Suppressor macrophage treated with lipopolysaccharide for 1 hour (primary cell): ENCODE data around the gene RFTN2.
"Not testable (repeated sequence)": the region's sequence is repeated elsewhere in the genome, so short reads cannot be mapped to it uniquely, and the experiment has no call there.

ENCODE experiments used
- DNase-seq, 3 donors: peaks; one replicate each; pipeline ENCODE4 v3.0.0-alpha.2; 2020 to 2022

The RFTN2 gene, protein sequence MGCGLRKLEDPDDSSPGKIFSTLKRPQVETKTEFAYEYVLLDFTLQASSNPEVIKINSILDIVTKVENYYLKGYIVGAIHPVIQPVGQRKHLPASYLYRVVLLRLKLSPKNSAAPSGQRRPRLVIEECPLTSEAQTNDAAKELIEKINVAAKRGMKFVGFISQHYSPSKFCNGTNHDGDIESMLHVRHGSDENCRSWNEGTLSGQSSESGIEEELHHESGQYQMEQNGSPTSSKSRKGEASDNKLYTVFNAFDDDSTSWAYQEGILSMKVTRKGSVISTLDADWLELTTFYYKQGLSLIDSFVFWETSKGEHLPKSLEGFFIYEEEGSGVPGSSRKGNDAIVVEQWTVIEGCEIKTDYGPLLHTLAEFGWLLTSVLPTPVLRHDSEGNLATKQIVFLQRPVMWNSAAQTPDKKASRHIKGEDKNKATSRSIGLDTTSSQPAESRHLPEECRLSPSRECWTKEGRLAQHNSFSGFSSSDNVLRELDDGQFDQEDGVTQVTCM

DNA sequence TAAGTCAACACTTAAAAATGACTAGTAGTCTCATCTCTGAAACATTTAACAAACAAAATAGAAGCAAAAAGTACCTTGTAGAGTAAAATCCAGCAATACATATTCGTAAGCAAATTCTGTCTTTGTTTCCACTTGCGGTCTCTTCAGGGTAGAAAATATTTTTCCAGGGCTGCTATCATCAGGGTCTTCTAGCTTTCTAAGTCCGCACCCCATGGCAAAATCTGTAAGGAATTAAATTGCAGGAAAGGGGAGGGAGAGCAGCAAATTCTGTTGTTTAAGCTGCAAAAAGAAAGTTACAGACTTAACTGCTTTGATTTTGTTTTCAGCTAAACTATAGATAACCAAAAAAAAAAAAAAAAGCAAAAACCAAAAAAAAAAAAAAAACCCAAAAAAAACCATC is at the start of gene RFTN2:
RFTN2 (minus strand) TSS at position 342 of the 400 bp plus-strand sequence; CDS start at position 213, 129 bp downstream.
- no peak for DNase-seq

DNA sequence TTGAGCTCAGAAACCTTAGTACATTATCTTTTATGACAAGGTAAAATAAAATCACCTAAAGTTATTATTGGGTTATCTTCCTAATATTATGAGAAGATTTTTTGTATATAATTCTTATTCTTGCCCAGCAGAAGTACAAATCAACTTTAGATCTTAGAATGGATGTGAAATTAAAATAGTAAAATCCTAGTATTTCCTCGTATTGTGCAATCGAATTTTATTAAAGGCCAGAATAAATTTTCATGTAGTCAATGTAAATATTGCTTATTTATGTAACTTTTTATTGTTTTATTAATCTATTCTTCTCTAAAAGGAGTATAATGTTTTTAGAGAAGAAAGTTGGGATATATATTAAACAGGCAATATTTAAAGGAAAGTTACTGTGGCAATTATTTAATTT is 42.5 kb upstream of the RFTN2 start:
- DNase-seq, result no peak

DNA sequence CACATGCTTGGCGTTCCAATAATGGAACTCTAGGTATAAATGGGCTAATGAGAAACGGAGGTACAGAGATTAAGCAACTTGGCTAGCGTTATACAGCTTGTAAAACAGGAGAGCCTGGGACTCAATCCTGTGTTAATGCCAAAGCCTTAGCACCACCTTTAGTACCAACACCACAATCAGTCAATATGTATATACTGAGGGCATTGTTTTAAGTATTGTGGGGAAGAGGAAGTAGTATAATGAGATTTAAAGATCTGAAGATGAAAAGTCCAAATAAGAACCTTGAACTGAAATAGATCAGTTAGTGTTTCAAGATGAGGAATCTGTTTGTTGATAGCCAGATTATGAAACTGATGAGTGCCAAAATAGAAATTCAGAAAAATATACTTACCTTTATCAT is 37.9 kb upstream of the RFTN2 start:
- no peak for DNase-seq

DNA sequence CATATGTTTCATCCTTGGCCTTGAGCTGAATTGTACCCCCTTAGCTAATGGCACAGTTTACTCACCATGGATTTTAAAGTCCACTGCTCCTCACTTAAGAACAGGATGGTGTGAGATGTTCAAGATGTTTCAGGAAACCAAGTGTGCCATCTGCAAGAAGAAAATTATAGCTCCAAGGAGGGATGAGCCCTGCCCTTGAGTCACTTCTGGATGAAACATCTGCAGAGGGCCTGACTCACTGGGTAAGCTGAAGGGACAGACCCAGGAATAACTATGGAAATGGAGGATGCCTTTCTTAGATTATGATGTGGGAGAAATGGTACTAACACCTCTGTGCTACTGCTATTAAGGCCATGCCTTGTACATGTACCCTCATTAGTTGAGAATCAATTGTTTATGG is 36.2 kb upstream of the RFTN2 start:
- no peak for DNase-seq

DNA sequence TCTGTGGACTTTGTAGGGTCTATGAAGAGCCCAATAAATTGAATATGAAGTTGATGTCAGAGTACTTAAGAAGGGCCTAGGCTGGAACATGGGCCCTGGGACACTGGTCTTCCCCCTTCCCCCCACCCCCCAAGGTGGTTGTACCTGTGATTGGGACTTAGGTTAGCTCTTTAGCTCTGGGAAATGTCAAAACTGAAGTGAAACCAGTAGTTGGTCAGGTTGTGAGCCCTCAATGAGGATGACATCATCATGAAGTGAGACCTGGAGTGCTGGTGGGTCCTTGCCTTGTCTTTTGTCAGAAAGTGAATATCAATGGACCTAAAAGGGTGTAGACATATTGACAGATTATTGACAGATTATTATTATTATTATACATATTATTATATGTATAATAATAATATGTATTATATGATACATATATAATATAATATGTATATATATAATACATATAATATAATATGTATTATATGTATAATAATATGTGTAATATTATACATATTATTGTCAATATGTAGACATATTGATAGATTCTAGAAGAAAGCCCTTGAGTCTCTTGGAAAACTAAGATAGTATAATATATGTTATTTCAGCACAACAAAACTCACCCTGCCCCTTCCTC is 35.1 kb upstream of the RFTN2 start:
- no peak for DNase-seq

DNA sequence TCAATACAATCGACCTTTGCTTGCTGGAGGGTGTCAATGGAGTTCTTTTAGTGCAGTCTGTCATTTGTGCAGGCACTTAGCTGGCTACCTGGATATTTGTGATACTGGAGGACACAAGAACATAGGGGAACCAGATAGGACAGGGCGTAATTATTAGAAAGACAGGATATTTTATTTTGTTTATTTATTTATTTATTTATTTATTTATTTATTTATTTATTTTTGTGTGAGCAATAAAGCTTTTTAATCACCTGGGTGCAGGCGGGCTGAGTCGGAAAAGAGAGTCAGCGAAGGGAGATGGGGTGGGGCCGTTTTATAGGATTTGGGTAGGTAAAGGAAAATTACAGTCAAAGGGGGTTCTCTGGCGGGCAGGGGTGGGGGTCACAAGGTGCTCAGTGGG is 33.8 kb upstream of the RFTN2 start:
- not testable (repeated sequence) for DNase-seq

DNA sequence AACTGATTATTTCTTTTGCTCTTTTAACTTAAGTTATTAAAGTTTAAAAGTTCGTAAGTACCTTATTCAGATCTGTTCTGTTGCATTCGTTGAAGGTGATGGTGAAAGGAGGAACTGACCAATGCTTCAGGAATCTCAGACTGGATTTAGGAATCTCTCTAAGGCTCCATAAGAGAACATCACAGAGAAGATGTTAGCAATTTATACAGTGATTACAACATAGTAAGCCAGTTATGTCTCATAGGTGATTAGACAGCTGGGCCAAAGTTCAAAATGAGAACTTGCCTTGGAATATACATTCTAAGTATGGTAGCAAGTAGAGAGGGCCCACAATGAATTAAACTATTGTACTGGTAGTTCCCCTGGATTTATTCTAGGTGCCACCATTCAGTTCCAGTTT is 32.9 kb upstream of the RFTN2 start:
- peak in 2 of 3 donors; percentile 19 to 22 for DNase-seq

DNA sequence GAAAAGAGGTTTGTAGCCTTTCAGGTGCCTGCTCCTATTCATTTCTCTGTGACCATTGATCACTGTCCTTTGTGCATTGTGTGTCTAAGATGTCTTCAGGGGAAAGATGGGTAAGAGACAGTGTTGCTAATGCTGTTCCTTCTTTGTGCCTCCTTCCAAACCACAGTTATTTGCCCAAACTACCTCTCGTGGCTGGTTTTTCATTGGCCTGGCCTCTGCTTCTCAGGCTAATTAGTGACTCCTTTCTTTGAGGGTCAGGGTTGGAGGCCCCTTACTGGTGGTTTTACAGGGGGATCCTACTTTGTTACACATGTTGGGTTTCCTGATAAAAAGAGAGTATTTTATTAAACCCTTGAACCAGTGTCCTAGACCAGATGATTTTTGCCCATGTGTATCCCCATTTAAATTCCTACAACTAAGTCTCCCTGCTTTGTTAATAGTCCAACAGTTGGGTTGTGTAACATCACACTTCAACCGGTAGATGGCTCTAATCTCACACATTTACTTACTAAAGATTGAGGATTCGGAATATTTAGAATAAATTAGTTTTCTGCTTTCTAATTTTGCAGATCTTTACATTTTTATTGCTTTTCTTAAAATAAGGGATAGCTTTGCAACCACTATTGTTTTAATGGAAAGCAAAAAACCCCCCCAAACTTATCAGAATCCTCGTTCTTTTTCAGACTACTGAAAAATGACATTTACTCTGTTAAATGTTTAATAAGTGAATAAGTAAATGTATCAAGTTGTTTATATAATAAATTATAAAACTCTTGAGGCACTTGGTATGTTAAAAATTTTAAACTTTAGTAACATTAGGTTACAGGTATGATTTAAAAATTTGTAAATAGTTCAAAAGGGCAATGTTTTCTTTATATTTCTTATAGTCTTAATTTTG is 32.2 kb upstream of the RFTN2 start:
- peak; percentile 36 to 67 (median 67) for DNase-seq

DNA sequence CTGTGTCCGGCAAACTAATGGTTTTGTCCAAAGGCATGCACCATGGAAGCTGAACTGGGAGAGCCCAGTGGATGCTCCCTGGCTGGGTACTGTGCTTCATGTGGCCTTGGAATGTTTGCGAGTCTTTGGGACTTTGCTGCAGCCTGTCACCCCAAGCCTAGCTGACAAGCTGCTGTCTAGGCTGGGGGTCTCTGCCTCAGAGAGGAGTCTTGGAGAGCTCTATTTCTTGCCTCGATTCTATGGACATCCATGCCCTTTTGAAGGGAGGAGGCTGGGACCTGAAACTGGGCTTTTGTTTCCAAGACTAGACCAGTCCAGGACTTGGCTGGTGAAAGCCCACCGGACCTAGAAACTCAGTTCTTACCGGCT is 31.4 kb upstream of the RFTN2 start:
- DNase-seq, result no peak

DNA sequence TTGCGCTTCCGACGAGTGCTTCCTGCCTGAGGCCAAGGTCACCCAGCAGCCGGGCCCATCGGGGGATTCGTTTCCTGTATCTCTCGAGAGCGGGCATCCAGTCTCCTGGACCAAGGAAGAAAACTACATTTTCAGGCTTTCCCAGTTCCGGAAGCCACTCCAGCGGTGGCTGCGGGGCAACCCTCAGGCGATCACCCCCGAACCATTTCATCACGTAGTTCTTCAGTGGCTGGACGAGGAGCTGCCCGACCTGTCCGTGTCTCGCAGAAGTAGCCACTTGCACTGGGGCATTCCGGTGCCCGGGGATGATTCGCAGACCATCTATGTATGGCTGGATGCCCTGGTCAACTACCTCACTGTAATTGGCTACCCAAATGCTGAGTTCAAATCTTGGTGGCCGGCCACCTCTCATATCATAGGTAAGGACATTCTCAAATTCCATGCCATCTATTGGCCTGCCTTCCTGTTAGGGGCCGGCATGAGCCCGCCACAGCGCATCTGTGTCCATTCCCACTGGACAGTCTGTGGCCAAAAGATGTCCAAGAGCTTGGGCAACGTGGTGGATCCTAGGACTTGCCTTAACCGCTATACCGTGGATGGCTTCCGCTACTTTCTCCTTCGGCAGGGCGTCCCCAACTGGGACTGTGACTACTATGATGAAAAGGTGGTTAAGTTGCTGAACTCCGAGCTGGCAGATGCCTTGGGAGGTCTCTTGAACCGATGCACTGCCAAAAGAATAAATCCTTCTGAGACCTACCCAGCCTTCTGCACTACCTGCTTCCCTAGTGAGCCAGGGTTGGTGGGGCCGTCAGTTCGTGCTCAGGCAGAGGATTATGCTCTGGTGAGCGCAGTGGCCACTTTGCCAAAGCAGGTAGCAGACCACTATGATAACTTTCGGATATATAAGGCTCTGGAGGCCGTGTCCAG is 30.8 kb upstream of the RFTN2 start:
- peak; percentile 20 to 54 (median 44) for DNase-seq

DNA sequence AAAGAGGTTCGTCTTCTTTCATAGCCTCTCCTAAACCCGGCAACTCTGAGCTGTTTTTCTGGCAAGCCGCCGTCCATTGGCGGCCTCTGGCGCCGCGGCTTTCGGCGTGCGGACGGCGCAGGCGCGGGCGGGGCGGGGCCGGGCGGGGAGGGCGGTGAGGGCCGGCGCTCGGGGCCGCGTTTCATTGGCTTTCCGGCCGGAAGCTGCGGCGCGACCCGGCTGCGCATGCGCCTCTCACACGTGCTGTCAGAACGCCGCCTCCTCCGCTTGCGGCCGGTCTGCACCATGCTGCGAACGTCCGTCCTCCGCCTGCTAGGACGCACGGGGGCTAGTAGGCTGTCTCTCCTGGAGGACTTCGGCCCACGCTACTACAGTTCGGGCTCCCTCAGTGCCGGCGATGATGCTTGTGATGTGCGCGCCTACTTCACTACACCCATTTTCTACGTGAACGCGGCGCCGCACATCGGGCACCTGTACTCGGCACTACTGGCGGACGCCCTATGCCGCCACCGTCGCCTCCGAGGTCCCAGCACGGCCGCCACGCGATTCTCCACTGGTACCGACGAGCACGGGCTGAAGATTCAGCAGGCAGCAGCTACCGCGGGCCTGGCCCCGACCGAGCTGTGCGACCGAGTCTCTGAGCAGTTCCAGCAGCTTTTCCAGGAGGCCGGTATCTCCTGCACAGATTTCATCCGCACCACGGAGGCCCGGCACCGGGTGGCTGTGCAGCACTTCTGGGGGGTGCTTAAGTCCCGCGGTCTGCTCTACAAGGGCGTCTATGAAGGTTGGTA is 29.9 kb upstream of the RFTN2 start, which contains the start of gene MARS2:
MARS2 (plus strand) TSS at position 249 of the 791 bp plus-strand sequence; CDS start at position 286, 37 bp downstream.
- DNase-seq, result peak; percentile 97 to 99 (median 99)

DNA sequence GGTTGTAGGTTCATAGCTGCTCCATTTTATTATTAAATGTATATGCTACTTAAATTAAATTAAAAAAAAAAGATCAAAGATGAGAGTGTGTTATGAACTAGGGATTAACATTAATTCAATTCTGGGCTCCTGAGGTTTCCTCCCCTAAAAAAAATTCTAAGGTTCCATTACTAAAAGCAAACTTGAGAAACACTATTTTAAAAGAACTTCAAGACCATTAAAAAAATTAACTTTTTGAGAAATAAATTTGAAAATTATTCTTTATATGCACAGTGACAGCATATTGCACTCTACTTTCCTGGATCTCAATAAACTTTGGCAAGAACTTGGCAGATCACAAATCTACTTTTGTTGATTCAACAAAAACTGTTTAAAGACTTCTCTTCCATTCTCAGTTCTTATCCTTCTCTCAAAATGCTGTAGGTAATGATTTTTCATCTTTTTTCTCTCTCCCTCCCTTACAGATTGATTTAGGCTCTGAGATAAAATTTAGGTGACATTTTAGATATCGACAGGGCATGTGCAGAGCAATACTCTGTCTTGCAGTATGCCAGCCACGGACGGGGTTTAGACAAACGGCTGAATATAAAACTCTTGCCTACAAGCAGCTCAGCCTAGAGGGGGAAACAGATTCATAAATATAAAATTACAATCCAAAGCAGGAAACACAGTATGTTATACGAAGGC is 29.2 kb upstream of the RFTN2 start:
- no peak for DNase-seq

DNA sequence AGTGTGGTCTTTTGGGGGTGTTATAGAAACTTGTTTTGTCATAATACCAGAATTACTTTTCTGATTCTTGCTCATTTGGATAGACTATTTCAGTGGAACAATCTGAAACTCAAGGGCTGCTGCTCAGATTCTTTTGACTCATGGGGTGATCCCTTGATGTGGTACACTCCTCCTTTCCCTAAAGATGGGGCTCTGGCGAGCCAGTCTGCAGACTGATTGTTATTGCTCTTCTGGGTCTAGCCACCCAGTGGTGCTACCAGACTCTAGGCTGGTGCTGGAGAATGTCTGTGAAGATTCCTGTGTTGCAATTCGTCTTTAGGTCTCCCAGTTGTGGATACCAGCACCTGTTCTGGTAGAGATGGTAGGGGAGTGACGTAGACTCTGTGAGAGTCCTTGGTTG is 25.6 kb upstream of the RFTN2 start:
- no peak for DNase-seq

DNA sequence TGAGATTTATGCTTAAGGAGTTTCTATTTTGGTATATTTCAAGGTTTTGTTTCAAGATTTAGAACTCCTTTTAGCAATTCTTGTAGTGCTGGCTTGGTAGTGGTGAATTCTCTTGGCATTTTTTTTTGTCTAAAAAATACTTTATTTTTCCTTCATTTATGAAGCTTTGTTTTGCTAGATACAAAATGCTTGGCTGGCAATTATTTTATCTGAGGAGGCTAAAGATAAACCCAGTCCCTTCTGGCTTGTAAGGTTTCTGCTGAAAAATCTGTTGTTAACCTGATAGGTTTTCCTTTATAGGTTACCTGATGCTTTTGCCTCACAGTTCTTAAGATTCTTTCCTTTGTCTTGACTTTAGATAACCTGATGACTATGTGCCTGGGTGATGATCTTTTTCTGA is 24.3 kb upstream of the RFTN2 start:
- not testable (repeated sequence) for DNase-seq

DNA sequence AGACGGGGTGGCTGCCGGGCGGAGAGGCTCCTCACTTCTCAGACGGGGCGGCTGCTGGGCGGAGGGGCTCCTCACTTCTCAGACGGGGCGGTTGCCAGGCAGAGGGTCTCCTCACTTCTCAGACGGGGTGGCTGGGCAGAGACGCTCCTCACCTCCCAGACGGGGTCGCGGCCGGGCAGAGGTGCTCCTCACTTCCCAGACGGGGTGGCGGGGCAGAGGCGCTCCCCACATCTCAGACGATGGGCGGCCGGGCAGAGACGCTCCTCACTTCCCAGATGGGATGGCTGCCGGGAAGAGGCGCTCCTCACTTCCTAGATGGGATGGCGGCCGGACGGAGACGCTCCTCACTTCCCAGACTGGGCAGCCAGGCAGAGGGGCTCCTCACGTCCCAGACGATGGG is 21.2 kb upstream of the RFTN2 start:
- not testable (repeated sequence) for DNase-seq

DNA sequence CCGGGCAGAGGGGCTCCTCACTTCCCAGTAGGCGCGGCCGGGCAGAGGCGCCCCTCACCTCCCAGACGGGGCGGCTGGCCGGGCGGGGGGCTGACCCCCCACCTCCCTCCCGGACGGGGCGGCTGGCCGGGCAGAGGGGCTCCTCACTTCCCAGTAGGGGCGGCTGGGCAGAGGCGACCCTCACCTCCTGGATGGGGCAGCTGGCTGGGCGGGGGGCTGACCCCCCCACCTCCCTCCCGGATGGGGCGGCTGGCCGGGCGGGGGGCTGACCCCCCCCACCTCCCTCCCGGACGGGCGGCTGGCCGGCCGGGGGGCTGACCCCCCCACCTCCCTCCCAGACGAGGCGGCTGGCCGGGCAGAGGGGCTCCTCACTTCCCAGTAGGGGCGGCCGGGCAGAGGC is 20.6 kb upstream of the RFTN2 start:
- not testable (repeated sequence) for DNase-seq

DNA sequence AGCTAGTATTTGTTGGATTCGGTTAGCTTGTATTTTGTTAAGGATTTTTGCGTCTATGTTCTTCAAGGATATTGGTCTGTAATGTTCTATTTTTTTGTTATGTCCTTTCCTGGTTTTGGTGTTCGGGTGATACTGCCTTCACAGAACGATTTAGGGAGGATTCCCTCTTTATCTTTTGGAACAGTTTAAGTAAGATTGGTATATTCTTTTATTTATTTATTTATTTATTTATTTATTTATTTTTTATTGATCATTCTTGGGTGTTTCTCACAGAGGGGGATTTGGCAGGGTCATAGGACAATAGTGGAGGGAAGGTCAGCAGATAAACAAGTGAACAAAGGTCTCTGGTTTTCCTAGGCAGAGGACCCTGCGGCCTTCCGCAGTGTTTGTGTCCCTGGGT is 19.8 kb upstream of the RFTN2 start:
- DNase-seq, result not testable (repeated sequence)

DNA sequence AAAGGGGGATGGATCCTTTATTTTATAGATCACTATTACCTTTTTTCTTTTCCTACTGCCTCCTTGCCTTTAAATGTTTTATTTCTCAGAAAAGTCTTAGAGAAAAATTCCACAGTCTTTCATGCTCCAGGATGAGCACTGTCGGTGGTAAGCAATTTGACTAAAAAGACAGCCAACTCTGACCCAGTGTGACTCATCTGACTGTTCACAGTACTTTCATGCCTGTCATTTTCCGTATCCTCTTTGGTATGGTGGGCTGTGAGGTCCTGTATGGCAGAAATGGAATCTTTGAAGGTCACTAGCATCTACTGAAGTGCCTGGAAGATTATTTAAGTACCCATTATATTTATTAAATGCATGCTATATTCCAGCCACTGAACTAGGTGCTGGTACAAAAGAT is 2.1 kb upstream of the RFTN2 start:
- no peak for DNase-seq

DNA sequence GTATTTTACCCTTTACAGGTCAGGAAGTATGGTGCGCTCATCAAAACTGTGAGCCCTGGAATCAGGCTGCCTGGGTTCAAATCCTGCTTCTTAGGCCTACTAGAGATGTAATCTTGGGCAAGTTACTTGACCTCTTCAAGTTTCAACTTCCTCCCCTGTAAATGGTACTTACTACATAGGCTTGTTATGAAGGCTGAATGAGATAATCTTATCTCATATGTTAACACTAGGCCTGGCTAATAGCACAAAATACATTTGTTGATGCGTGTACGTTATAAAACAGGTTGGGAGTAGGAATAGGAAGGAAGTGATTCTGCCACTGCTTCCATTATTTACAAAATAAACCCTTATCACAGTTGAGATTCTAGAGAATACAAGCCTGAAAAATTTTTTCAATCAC is 1.7 kb upstream of the RFTN2 start:
- no peak for DNase-seq

DNA sequence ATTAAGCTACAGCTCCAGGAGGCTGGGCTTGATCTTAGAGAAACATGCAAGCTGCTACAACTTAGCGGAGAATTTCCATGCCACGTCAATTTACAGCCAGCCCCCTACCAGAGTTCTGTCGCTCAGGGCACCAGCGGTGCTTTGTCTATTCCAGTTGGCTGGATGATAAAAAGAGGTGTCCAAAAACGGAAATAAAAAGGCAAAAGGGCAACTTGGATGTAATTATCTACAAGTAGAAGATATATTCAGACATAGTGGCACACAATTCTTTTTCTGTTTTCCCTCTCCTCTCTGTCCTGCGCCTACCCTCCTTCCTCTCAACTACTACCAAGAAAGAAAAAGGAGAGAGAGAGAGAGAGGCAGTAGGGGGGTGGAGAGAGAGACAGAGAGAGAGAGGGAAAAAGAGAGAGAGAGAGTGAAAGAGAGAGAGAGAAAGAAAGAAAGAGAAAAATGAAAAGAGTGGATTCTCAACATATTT is 363 bp upstream of the RFTN2 start:
- DNase-seq, result no peak
